ENCODE data around the gene SPEM3. TPM values are rescaled to one million over a fixed set of nuclear protein-coding genes. Genes with fewer than 3 reads are reported as not detected.

Gene SPEM3
- total and polyA plus RNA-seq, 10 of the 15 experiments (the other 5 are each of a cell fraction or from before 2014, with no cell fraction given) = not detected

DNA sequence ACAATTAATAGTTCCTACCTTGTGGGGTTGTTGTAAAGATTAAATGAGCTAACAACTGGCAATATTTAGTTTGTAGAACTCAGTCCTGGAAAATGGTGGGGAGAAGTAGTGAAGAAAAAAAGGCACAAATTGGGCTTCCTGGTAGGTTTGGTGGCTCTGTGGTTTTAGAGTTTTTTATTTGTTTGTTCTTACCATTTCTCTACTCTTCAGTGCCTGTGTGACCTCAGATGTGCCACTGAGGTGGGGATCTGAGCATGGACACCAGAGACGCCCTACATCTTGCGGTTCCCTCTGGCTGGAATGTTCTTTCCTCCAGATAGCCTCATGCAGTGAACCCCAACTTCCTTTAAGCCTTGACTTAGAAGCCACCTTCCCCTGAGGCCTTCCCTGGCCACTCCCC is 43.1 kb downstream of the SPEM3 start:
- H4K20me1 ChIP-seq (ENCODE audit: control insufficient read depth, insufficient read depth) = peaks cover 2% of the 10 kb centered on the region; the same call in 1 of the 2 replicates
- POLR2A ChIA-PET = interaction anchor here (0.5 to 1.8 kb wide), 2 partner anchors 8 to 12 kb away, joined by 5 to 8 read pairs; partner anchors contain the start of gene ZBTB4
- no peaks in the 10 kb centered on the region; a peak in 2 of 4 replicates for H3K36me3 ChIP-seq (ENCODE audit: control insufficient read depth in 2 of 2, insufficient read depth in 2 of 2, low read length in 1 of 2)
- 75% methylated on average over 2 of the region's 2 CpGs for WGBS (ENCODE audit: insufficient coverage, insufficient replicate concordance, low lambda C conversion rate, missing lambda C conversion rate)
- BruUV-seq (replicated peaks) = TSS peak; percentile 44
- no peaks in the 10 kb centered on the region for H3K9me3 ChIP-seq (replicated peaks; ENCODE audit: control insufficient read depth, insufficient read depth, low read length)
- no peak for ATAC-seq
- no peak for FAIRE-seq
- intact Hi-C loops (cut with micrococcal nuclease; ENCODE audit: unreplicated experiment) (no loop called here), in situ Hi-C loops (cut with MboI) (no loop called here)
- no peak overlapping the region for H3K27ac ChIP-seq (ENCODE audit: control insufficient read depth, insufficient read depth)
- H3K4me1 ChIP-seq (ENCODE audit: control insufficient read depth, insufficient read depth, low read length) = no peaks in the 10 kb centered on the region; the same call in 1 of the 2 replicates
- RAD21 ChIA-PET (ENCODE audit: unreplicated experiment) = no interaction called here
- no peak overlapping the region for H2AFZ ChIP-seq (ENCODE audit: control insufficient read depth, low read depth, low read length)
- no peak overlapping the region for H3K9ac ChIP-seq (ENCODE audit: control insufficient read depth, insufficient read depth, low read length)
- CTCF ChIA-PET = interaction anchor here (0.7 kb wide), 1 partner anchor 35 kb away, joined by 3 read pairs; no protein-coding TSS in a partner anchor
- SMC1A ChIA-PET (ENCODE audit: uncharacterized antibody, unreplicated experiment) = no interaction called here
- no peak for DNase-seq (ENCODE audit: low read depth, low spot score)
- H3K27me3 ChIP-seq (replicated peaks in 1 of 2; ENCODE audit: control insufficient read depth in 2 of 2, insufficient read depth in 2 of 2, low read length in 1 of 2) = no peaks in the 10 kb centered on the region
- no peak overlapping the region for H3K4me3 ChIP-seq
- TF ChIP-seq POLR2A (IDR thresholded peaks at IDR 0.05; ENCODE audit: low read depth, low read length) = no peak
- TF ChIP-seq ZBED1 (IDR thresholded peaks at IDR 0.05; ENCODE audit: borderline replicate concordance) = no peak
- no peak for TF ChIP-seq CHD4 (IDR thresholded peaks at IDR 0.05)
- TF ChIP-seq ZNF207 (IDR thresholded peaks at IDR 0.05; ENCODE audit: borderline replicate concordance) = no peak
- TF ChIP-seq BRCA1 (IDR thresholded peaks at IDR 0.05; ENCODE audit: low read depth, low read length) = no peak
- no peak for TF ChIP-seq ZNF384 (IDR thresholded peaks at IDR 0.05; ENCODE audit: borderline replicate concordance, low read depth, low read length)
- no peak for TF ChIP-seq SIN3A (IDR thresholded peaks at IDR 0.05; ENCODE audit: low read depth, low read length)
- no peak for TF ChIP-seq MYC (IDR thresholded peaks at IDR 0.05; ENCODE audit: insufficient read depth, insufficient read length, insufficient replicate concordance, low read length, severe bottlenecking)
- TF ChIP-seq GABPA (IDR thresholded peaks at IDR 0.05; ENCODE audit: low read depth) = no peak
- no peak for TF ChIP-seq IKZF2 (IDR thresholded peaks at IDR 0.05)
- TF ChIP-seq, protein P1, sequence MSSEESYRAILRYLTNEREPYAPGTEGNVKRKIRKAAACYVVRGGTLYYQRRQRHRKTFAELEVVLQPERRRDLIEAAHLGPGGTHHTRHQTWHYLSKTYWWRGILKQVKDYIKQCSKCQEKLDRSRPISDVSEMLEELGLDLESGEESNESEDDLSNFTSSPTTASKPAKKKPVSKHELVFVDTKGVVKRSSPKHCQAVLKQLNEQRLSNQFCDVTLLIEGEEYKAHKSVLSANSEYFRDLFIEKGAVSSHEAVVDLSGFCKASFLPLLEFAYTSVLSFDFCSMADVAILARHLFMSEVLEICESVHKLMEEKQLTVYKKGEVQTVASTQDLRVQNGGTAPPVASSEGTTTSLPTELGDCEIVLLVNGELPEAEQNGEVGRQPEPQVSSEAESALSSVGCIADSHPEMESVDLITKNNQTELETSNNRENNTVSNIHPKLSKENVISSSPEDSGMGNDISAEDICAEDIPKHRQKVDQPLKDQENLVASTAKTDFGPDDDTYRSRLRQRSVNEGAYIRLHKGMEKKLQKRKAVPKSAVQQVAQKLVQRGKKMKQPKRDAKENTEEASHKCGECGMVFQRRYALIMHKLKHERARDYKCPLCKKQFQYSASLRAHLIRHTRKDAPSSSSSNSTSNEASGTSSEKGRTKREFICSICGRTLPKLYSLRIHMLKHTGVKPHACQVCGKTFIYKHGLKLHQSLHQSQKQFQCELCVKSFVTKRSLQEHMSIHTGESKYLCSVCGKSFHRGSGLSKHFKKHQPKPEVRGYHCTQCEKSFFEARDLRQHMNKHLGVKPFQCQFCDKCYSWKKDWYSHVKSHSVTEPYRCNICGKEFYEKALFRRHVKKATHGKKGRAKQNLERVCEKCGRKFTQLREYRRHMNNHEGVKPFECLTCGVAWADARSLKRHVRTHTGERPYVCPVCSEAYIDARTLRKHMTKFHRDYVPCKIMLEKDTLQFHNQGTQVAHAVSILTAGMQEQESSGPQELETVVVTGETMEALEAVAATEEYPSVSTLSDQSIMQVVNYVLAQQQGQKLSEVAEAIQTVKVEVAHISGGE (CRISPR knock-in tag; IDR thresholded peaks at IDR 0.05) = no peak
- TF ChIP-seq TAF1 (IDR thresholded peaks at IDR 0.05; ENCODE audit: borderline replicate concordance, low read depth, low read length) = no peak
- TF ChIP-seq EZH2 (IDR thresholded peaks at IDR 0.05; ENCODE audit: borderline replicate concordance, control insufficient read depth, low read depth, low read length) = no peak
- no peak for TF ChIP-seq CEBPZ (IDR thresholded peaks at IDR 0.05; ENCODE audit: low read depth, low read length)
- no peak for TF ChIP-seq PAX5 (IDR thresholded peaks at IDR 0.05; ENCODE audit: borderline replicate concordance, low read depth, low read length)
- TF ChIP-seq, protein P2, sequence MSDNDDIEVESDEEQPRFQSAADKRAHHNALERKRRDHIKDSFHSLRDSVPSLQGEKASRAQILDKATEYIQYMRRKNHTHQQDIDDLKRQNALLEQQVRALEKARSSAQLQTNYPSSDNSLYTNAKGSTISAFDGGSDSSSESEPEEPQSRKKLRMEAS (IDR thresholded peaks at IDR 0.05; ENCODE audit: low read depth, low read length) = no peak
- no peak overlapping the region for H3K4me2 ChIP-seq (ENCODE audit: control insufficient read depth, insufficient read depth)
- peaks cover 6% of the 10 kb centered on the region for H3K79me2 ChIP-seq (ENCODE audit: control insufficient read depth, insufficient read depth, low read length)

Data from GM12878 (cell line).